Uterus (tissue), 2 donors: Measurements from ENCODE around the gene GAS7.

Source experiments
- POLR2A ChIP-seq, 2 donors: fragments of 450-650 bp; IDR thresholded peaks; one replicate each; pipeline ENCODE4 v1.6.1; 2016; ENCODE audit warnings: antibody characterized with exemption in 2 of 2, mild to moderate bottlenecking in 1 of 2, moderate library complexity in 1 of 2
- TF ChIP-seq, protein P1 (sequence below), 4 experiments: fragments of 200-600 bp in 2 of 4; fragments of 450-650 bp in 2 of 4; sonication (generic) in 2 of 4; IDR thresholded peaks; one replicate each; pipeline ENCODE4 v1.5.1; 2016 to 2019; ENCODE audit warnings: antibody characterized with exemption in 4 of 4, mild to moderate bottlenecking in 2 of 4, moderate library complexity in 1 of 4

- TF ChIP-seq, protein P1, sequence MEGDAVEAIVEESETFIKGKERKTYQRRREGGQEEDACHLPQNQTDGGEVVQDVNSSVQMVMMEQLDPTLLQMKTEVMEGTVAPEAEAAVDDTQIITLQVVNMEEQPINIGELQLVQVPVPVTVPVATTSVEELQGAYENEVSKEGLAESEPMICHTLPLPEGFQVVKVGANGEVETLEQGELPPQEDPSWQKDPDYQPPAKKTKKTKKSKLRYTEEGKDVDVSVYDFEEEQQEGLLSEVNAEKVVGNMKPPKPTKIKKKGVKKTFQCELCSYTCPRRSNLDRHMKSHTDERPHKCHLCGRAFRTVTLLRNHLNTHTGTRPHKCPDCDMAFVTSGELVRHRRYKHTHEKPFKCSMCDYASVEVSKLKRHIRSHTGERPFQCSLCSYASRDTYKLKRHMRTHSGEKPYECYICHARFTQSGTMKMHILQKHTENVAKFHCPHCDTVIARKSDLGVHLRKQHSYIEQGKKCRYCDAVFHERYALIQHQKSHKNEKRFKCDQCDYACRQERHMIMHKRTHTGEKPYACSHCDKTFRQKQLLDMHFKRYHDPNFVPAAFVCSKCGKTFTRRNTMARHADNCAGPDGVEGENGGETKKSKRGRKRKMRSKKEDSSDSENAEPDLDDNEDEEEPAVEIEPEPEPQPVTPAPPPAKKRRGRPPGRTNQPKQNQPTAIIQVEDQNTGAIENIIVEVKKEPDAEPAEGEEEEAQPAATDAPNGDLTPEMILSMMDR (IDR thresholded peaks at IDR 0.05), result no peak
- no peak for TF ChIP-seq POLR2A (IDR thresholded peaks at IDR 0.05)
Measured at GRCh38 chr17:10055262-10055975, 143.0 kb downstream of the GAS7 start.
